SK-MEL-5 (cell line): ENCODE results near the gene ACBD6. TPM values are rescaled to one million over a fixed set of nuclear protein-coding genes. Genes with fewer than 3 reads are reported as not detected.
A peak's percentile ranks its signal among the peaks of the same experiment; 100 is the strongest.
"Not testable (repeated sequence)": the region's sequence is repeated elsewhere in the genome, so short reads cannot be mapped to it uniquely, and the experiment has no call there.

Source experiments
- DNase-seq: peaks from one replicate; pipeline ENCODE4 v3.0.0-alpha.2; 2016; ENCODE audit warnings: low read depth, low spot score
- in situ Hi-C: cut with HindIII; loops from 2 replicates; pipeline ENCODE4 v1.10.0; 2016; ENCODE audit warnings: low sequenced_read_pairs, high pct_unique_total_duplicates, low pct_unique_long_range_greater_than_20kb
- total RNA-seq: library from RNA; depleted of rRNA; stranded (reverse); fragments of >200 nt; shearing (Covaris generic); gene quantifications from 2 replicates; pipeline ENCODE4 v1.2.3, GENCODE V29; 2014

Gene ACBD6
- total RNA-seq, 1 experiment from 2014 or later, result 46.0 TPM

DNA sequence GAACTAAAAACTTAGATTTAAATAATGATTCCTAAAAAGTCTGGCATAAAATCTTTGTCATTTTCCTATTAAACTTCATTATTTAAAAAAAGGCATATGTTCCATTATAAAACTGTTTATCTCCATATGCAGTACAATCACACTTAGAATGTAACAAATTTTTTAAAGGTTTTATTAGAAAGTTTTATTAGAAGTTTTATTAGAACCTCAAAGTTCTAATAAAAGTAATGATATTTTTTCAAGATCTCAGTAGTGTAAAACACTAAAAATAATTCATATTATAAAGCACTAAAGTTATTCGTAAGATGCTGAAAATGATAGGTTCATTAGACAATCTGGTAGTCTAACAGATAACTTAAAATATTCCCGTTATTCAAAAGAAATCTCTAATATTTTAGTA is 43.6 kb downstream of the ACBD6 start:
- DNase-seq, result no peak

GRCh38 chr1:180456191-180456590 is 46.2 kb downstream of the ACBD6 start:
- no peak for DNase-seq
- in situ Hi-C loops, result no loop called here

More for the DNA sequence above, 43.6 kb downstream of the ACBD6 start:
- in situ Hi-C loops, result no loop called here

GRCh38 chr1:180451504-180451903 is 50.9 kb downstream of the ACBD6 start:
- in situ Hi-C loops, result no loop called here
- DNase-seq, result no peak

DNA sequence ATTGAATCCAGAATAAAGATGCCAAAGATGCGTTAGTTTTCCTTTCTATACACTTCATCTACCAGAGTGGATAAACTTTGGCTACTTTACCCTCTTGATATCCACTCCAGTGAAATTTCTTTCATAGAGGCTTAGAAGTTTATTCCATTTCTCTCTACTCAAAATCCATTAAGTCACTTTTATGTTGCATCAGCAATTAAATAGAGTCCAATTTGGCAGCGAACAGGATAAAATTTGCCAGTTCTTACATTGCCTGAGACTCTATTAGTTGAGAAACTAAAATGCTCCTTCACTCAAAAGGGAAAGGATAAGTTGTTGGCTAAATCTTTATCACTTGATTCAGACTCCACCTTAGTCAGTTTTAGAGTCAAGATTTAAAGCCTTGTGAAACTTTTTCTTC is 57.9 kb downstream of the ACBD6 start:
- in situ Hi-C loops, result no loop called here
- DNase-seq, result no peak

- DNase-seq, result no peak
- in situ Hi-C loops, result no loop called here
These were observed 62.0 kb downstream of the ACBD6 start for GRCh38 chr1:180440335-180440734.

DNA sequence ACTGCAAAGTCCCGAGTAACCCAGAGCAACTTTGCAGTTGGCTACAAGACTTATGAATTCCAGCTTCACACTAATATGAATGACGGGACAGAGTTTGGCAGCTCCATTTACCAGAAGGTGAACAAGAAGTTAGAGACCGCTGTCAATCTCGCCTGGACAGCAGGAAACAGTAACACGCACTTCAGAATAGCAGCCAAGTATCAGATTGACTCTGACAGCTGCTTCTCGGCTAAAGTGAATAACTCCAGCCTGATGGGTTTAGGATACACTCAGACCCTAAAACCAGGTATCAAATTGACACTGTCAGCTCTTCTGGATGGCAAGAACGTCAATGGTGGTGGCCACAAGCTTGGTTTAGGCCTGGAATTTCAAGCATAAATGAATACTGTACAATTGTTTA is 66.8 kb downstream of the ACBD6 start:
- in situ Hi-C loops, result no loop called here

DNA sequence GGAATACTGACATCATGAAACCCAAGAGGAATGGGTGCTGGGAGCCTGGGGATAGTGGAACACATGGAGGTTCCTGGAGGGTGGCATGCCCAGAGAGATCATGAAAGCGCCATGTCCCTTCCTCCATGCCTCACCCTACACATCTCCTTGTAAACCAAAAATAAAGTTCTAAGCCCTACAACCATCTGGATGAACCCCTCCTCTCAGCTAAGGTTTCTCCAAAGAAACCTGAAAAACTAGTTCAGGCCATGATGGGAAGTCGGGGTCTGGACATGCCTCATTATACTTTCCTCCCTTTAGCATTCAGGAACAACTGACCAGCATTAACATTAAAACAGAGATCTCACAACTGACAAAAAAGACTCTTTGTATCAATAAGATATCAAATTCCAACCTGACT is 68.5 kb downstream of the ACBD6 start:
- no peak for DNase-seq
- in situ Hi-C loops, result no loop called here

More for the DNA sequence above, 66.8 kb downstream of the ACBD6 start:
- DNase-seq, result no peak

GRCh38 chr1:180431683-180432082 is 70.7 kb downstream of the ACBD6 start:
- in situ Hi-C loops, result no loop called here
- no peak for DNase-seq

DNA sequence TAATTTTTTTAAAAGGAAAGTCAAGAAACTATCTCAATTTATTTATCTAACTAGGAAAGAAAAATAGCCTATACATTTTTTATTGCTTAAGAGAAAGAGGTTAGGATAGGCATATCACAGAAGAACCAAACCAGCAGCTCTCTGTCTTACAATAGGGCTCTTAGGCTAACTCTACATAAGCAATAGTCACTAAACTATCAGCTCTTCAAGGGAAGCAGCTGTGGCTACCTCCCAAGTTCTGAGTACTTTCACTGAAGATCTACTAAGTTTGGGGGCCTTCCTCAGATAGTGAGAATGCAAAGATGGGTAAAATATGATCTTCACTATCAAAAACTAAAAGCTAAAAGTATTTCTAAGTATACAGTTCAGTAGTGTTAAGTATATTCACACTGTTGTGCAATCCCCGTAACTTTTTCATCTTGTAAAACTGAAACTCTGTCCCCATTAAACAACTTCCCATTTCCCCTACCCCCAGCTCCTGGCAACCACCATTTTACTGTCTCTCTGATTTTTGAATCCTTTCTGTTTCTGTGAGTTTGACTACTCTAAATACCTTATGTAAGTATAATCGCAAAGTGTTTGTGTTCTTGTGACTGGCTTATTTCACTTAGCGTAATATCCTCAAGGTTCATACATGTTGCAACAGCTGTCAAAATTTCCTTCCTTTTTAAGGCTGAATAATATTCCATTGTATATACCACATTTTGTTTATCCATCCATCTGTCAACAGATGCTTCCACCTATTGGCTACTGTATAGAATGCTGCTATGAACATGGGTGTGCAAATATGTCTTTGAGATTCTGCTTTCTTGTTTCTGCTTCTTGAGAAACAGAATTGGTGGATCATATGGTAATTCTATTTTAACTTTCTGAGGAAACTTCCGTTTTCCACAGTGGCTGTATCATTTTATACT is 73.3 kb downstream of the ACBD6 start:
- in situ Hi-C loops, result no loop called here

DNA sequence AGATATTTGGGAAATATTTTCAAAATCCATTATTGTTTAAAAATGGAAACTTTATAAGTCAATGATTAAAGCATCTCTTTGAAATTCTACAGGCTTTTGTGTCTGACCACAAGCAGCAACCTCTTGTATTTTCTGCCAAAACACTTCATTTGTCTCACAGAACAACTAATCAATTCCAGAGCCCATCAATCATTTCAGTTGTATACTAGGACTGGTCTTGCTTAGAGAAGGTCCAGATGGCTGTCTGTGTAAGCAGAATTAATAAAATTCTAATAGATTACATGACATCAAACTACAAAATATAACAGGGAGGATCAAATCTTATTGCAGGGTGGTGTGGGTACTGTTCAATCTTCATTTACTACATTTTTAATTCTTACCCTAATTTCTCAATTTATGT is 76.4 kb downstream of the ACBD6 start:
- in situ Hi-C loops, result no loop called here
- no peak for DNase-seq

More for the DNA sequence above, 73.3 kb downstream of the ACBD6 start:
- no peak for DNase-seq

DNA sequence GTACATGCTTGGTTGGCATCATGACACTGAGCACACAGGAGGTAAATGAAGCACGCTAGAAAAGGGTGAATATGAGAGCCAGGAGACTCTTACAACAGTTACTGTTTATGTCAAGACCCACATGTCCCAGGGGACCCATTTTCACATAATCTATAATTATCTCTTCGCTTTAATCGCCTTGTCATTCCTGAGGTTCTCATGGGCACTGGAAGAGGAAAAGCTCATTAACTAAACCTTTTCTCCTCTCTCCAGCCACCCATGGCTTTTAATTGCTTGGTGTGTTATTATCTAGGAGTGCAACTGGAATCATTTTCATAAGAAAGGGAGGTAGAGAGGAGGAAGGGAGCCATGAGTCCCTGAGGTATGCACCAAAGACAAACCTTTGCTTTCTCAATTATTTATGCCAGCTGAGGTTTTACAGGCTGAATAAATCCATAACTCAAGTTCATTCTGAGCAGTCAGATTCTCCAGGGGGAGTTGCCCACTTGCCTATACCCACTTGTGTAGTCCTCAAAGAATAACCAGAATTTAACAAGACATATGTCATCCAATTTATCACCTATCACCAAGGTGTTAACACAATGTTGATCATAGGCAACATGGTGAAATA is 77.4 kb downstream of the ACBD6 start:
- in situ Hi-C loops, result no loop called here
- no peak for DNase-seq

- in situ Hi-C loops, result no loop called here
These were observed 80.8 kb downstream of the ACBD6 start for GRCh38 chr1:180421614-180422013.

DNA sequence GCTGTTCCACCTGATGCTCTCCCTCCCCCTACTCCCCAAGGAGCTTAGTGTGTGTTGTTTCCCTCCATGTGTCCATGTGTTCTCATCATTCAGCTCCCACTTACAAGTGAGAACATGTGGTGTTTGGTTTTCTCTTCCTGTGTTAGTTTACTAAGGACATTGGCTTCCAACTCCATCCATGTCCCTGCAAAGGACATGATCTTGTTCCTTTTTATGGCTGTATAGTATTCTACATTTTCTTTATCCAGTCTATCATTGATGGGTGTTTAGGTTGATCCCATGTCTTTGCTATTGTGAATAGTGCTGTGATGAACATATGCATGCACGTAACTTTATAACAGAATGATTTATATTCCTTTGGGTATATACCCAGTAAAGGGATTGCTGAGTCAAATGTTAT is 81.2 kb downstream of the ACBD6 start:
- in situ Hi-C loops, result not testable (repeated sequence)

More at GRCh38 chr1:180421614-180422013, 80.8 kb downstream of the ACBD6 start:
- DNase-seq, result no peak

DNA sequence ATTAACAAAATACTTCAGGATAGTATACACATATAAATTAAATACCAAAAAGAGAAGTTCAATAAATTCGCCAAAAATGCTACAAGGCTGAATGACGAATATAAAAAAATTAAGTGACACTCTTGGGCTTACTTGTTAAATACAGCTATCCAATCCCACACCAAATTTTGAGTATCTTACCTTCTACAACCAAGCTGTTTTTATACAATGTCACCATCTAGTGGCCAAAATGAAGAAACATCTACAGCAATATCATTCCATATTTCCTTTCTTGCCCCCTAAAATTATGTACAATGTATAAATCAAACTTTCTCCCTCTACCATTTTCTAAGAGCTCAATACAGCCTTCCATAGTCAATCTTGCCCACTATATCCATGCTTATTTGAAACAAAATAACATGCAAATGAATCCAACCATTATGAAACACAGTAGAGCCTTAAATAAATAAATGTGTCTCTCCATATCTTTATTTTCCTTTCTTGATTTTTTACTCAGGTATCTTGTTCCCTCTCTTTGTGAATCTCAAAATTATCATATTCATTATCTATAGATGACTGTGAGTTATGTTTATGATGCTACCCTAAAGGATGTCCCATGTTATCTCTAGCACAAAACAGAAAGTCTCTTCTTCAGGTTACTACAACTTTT is 86.3 kb downstream of the ACBD6 start:
- peak; percentile 42 for DNase-seq
- in situ Hi-C loops, result no loop called here

More for the DNA sequence above, 81.2 kb downstream of the ACBD6 start:
- DNase-seq, result not testable (repeated sequence)

DNA sequence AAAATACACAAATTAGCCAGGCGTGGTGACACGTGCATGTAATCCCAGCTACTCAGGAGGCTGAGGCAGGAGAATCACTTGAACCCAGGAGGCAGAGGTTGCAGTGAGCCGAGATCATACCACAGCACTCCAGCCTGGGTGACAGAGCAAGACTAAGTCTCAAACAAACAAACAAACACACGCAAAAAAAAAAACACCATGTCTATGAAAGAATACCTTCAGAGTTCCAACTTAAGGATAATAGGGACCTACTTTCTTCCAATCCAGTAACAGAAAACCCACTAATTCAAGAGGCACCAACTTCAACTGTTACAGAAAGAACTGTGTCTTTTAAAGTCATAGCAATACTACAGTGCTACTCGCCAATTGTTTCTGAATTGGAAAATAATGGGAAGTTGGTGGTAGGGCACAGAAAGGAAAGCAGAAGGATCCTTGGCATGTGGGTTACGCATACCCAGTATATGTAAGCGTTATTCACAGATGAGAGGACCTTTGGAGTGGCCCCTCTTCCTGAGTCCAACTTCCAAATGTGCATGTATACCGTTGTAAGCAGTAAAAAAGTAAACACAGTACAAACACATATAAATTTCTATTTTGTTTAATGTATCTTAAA is 87.0 kb downstream of the ACBD6 start:
- in situ Hi-C loops, result no loop called here
- DNase-seq, result no peak

- DNase-seq, result no peak
- in situ Hi-C loops, result no loop called here
These were observed 89.8 kb downstream of the ACBD6 start for GRCh38 chr1:180412583-180412982.

DNA sequence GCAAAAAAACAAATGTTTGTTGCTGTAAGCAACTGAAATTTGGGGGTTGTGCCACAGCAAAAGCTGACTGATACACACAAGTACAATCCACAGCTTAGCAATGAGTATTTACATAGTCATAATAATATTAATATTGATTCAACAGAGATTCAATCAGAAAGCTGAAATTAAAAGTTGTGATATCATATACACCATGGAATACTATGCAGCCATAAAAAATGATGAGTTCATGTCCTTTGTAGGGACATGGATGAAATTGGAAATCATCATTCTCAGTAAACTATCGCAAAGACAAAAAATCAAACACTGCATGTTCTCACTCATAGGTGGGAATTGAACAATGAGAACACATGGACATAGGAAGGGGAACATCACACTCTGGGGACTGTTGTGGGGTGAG is 94.2 kb downstream of the ACBD6 start:
- DNase-seq, in situ Hi-C loops: not testable (repeated sequence)

DNA sequence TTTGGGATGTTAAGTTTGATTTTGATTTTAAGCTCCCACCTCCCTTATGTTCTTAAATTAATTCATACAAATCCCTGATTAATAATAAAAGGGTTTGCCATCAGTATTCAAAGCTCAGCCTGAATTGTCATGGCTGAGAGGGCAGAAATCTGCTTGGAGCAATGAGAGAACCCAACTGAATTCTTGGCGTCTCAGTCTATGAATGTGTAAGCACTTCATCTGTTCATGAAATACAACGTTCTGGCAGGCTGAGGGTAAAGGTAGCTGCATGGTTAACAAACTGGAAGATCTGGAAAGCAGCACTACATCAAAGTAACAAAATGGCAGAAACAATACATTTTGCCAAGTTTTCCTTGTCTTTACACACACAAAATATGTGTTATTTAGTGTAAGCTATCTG is 95.3 kb downstream of the ACBD6 start:
- in situ Hi-C loops, result no loop called here
- no peak for DNase-seq
